Neural cell (in vitro differentiated cells): ENCODE data around the gene HDAC4. TPM values are rescaled to one million over a fixed set of nuclear protein-coding genes. Genes with fewer than 3 reads are reported as not detected.

Source experiments
- H2AFZ ChIP-seq: fragments of 200-600, 300-800 bp; sonication (generic), shearing (Covaris generic); 2 replicates; pipeline ENCODE4 v1.6.0; 2014; ENCODE audit warnings: low read depth, mild to moderate bottlenecking, antibody characterized with exemption, low read length, moderate library complexity
- H3F3A ChIP-seq: fragments of 200-600 bp; shearing (Covaris generic); 2 replicates; pipeline ENCODE4 v1.6.1; 2016; ENCODE audit warnings: mild to moderate bottlenecking, moderate library complexity, mixed read lengths, antibody characterized with exemption, low read length; ENCODE audit not compliant: insufficient read depth, poor library complexity, severe bottlenecking
- H3K27ac ChIP-seq: fragments of 200-600, 300-800 bp; sonication (generic), shearing (Covaris generic); 2 replicates; pipeline ENCODE4 v1.5.1; 2014; ENCODE audit warnings: mild to moderate bottlenecking, low read length, moderate library complexity
- H3K27me3 ChIP-seq: fragments of 300-800, 200-600 bp; sonication (generic), shearing (Covaris generic); 2 replicates; pipeline ENCODE4 v1.6.0; 2014; ENCODE audit warnings: mild to moderate bottlenecking, low read depth, low read length, moderate library complexity; ENCODE audit not compliant: insufficient read depth
- H3K36me3 ChIP-seq: fragments of 300-800, 200-600 bp; sonication (generic), shearing (Covaris generic); 2 replicates; pipeline ENCODE4 v1.5.1; 2014; ENCODE audit warnings: mild to moderate bottlenecking, antibody characterized with exemption, low read length, moderate library complexity; ENCODE audit not compliant: insufficient read depth
- H3K4me2 ChIP-seq: fragments of 300-800, 200-600 bp; sonication (generic), shearing (Covaris generic); 2 replicates; pipeline ENCODE4 v1.6.0; 2014; ENCODE audit warnings: mild to moderate bottlenecking, low read length
- H3K4me3 ChIP-seq: fragments of 300-800, 200-600 bp; sonication (generic), shearing (Covaris generic); 2 replicates; pipeline ENCODE4 v1.5.1; 2014; ENCODE audit warnings: mild to moderate bottlenecking, low read length, moderate library complexity
- H3K79me2 ChIP-seq: fragments of 200-600 bp; shearing (Covaris generic); replicated peaks from 2 replicates; pipeline ENCODE4 v1.6.0; 2014; ENCODE audit warnings: mild to moderate bottlenecking, low read length, moderate library complexity; ENCODE audit not compliant: insufficient read depth
- H3K9ac ChIP-seq: fragments of 300-800, 200-600 bp; sonication (generic), shearing (Covaris generic); 2 replicates; pipeline ENCODE4 v1.6.1; 2016; ENCODE audit warnings: mild to moderate bottlenecking, low read length, mixed read lengths
- H3K9me2 ChIP-seq: fragments of 200-600 bp; shearing (Covaris generic); 2 replicates; pipeline ENCODE4 v1.6.1; 2016; ENCODE audit warnings: mild to moderate bottlenecking, low read length, mixed read lengths; ENCODE audit not compliant: insufficient read depth
- H3K9me3 ChIP-seq: fragments of 200-600, 300-800 bp; sonication (generic), shearing (Covaris generic); 2 replicates; pipeline ENCODE4 v1.6.1; 2016; ENCODE audit warnings: mild to moderate bottlenecking, mixed run types, low read length, moderate library complexity, mixed read lengths
- H4K20me1 ChIP-seq: fragments of 200-600 bp; shearing (Covaris generic); 2 replicates; pipeline ENCODE4 v1.6.1; 2016; ENCODE audit warnings: mild to moderate bottlenecking, mixed run types; ENCODE audit not compliant: insufficient read depth
- CTCF ChIP-seq: fragments of 450-650 bp; IDR thresholded peaks from 2 replicates; pipeline ENCODE4 v1.5.1; 2014; ENCODE audit warnings: antibody characterized with exemption, mild to moderate bottlenecking, moderate library complexity; ENCODE audit not compliant: poor library complexity, severe bottlenecking
- EP300 ChIP-seq: fragments of 450-650 bp; conservative IDR thresholded peaks from 2 replicates; pipeline ENCODE4 v1.6.1; 2014; ENCODE audit warnings: antibody characterized with exemption, mild to moderate bottlenecking, moderate library complexity; ENCODE audit not compliant: poor library complexity, severe bottlenecking
- EZH2 ChIP-seq: fragments of 200-600, 300-800 bp; shearing (Covaris generic), sonication (generic); IDR thresholded peaks from 2 replicates; pipeline ENCODE4 v1.6.1; 2014; ENCODE audit warnings: antibody characterized with exemption, low read length, borderline replicate concordance, mild to moderate bottlenecking; ENCODE audit not compliant: insufficient read depth, poor library complexity, severe bottlenecking
- MXI1 ChIP-seq: fragments of 450-650 bp; conservative IDR thresholded peaks from 2 replicates; pipeline ENCODE4 v1.6.1; 2014; ENCODE audit warnings: antibody characterized with exemption, mild to moderate bottlenecking; ENCODE audit not compliant: poor library complexity, severe bottlenecking
- POLR2AphosphoS5 ChIP-seq: IDR thresholded peaks from 2 replicates; pipeline ENCODE4 v1.6.1; 2012
- RAD21 ChIP-seq: fragments of 450-650 bp; conservative IDR thresholded peaks from 2 replicates; pipeline ENCODE4 v1.6.1; 2014; ENCODE audit warnings: antibody characterized with exemption, mild to moderate bottlenecking, moderate library complexity
- REST ChIP-seq: IDR thresholded peaks from 2 replicates; pipeline ENCODE4 v1.6.1; 2012; ENCODE audit warnings: borderline replicate concordance
- SMC3 ChIP-seq: fragments of 450-650 bp; conservative IDR thresholded peaks from 2 replicates; pipeline ENCODE4 v1.6.1; 2014; ENCODE audit warnings: antibody characterized with exemption, mild to moderate bottlenecking, moderate library complexity; ENCODE audit not compliant: poor library complexity
- TAF1 ChIP-seq: IDR thresholded peaks from 2 replicates; pipeline ENCODE4 v1.6.1; 2012; ENCODE audit warnings: low read depth
- polyA plus RNA-seq: library from polyadenylated mRNA; depleted of rRNA; stranded (reverse); fragments of >200 nt; gene quantifications from 2 replicates; pipeline ENCODE4 v1.2.3, GENCODE V29; 2014

Gene HDAC4
- polyA plus RNA-seq, 1 donor from 2014 or later = 3.4 TPM

- no peaks in the 10 kb centered on the region for H3K79me2 ChIP-seq
- no peaks in the 10 kb centered on the region for H3K9me3 ChIP-seq
- H3K27me3 ChIP-seq = no peaks in the 10 kb centered on the region
- H2AFZ ChIP-seq = no peak overlapping the region
- no peaks in the 10 kb centered on the region for H3K9me2 ChIP-seq
- H3F3A ChIP-seq = no peaks in the 10 kb centered on the region
- no peaks in the 10 kb centered on the region for H3K36me3 ChIP-seq
- no peak overlapping the region for H3K9ac ChIP-seq
- H3K27ac ChIP-seq = no peak overlapping the region
- H3K4me3 ChIP-seq = no peak overlapping the region
- TF ChIP-seq TAF1 = no peak
- no peak for TF ChIP-seq SMC3
- no peak for TF ChIP-seq EZH2
- no peak for TF ChIP-seq MXI1
- no peak for TF ChIP-seq RAD21
- no peak for TF ChIP-seq REST
- no peak for TF ChIP-seq CTCF
- no peak for TF ChIP-seq POLR2AphosphoS5
- TF ChIP-seq EP300 = no peak
- H3K4me2 ChIP-seq = no peak overlapping the region
- H4K20me1 ChIP-seq = no peaks in the 10 kb centered on the region
Observed at GRCh38 chr2:239303711-239304532, 96.9 kb downstream of the HDAC4 start.

GRCh38 chr2:239302808-239303557, 97.8 kb downstream of the HDAC4 start:
- Histone ChIP-seq H3K4me2 (no peak overlapping the region), H3K36me3 (no peaks in the 10 kb centered on the region), H3K79me2 (no peaks in the 10 kb centered on the region), H2AFZ (no peak overlapping the region), H4K20me1 (no peaks in the 10 kb centered on the region), H3K4me3 (no peak overlapping the region), H3K27ac (no peak overlapping the region), H3F3A (no peaks in the 10 kb centered on the region), H3K27me3 (no peaks in the 10 kb centered on the region), H3K9me3 (no peaks in the 10 kb centered on the region), H3K9me2 (no peaks in the 10 kb centered on the region), H3K9ac (no peak overlapping the region)
- TF ChIP-seq RAD21 = no peak
- no peak for TF ChIP-seq MXI1
- no peak for TF ChIP-seq POLR2AphosphoS5
- no peak for TF ChIP-seq EZH2
- TF ChIP-seq TAF1 = no peak
- no peak for TF ChIP-seq CTCF
- no peak for TF ChIP-seq EP300
- no peak for TF ChIP-seq SMC3
- no peak for TF ChIP-seq REST
